ENCODE results near the gene SASH1.

DNA sequence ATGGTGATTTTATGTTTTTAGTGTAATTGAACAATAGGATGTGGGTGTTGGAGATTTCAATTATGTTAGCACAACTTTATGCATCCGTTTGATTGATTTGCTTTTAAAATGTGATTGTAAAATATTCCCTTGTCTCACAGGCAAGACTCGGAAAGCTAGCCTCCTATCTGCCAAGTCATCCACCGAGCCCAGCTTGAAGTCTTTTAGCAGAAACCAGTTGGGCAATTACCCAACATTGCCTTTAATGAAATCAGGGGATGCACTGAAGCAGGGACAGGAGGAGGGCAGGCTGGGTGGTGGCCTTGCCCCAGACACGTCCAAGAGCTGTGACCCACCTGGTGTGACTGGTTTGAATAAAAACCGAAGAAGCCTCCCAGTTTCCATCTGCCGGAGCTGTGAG lies 200.9 kb downstream of the SASH1 start:
- TF ChIP-seq, protein P1, sequence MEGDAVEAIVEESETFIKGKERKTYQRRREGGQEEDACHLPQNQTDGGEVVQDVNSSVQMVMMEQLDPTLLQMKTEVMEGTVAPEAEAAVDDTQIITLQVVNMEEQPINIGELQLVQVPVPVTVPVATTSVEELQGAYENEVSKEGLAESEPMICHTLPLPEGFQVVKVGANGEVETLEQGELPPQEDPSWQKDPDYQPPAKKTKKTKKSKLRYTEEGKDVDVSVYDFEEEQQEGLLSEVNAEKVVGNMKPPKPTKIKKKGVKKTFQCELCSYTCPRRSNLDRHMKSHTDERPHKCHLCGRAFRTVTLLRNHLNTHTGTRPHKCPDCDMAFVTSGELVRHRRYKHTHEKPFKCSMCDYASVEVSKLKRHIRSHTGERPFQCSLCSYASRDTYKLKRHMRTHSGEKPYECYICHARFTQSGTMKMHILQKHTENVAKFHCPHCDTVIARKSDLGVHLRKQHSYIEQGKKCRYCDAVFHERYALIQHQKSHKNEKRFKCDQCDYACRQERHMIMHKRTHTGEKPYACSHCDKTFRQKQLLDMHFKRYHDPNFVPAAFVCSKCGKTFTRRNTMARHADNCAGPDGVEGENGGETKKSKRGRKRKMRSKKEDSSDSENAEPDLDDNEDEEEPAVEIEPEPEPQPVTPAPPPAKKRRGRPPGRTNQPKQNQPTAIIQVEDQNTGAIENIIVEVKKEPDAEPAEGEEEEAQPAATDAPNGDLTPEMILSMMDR (conservative IDR thresholded peaks at IDR 0.05; ENCODE audit: low read depth, low read length) = no peak
- no peak for TF ChIP-seq EZH2 (IDR thresholded peaks at IDR 0.05; ENCODE audit: borderline replicate concordance, low read depth, low read length, poor library complexity, severe bottlenecking)

Data from A673 (cell line).